HCT116 (cell line): ENCODE results near the gene C10orf88. TPM values are rescaled to one million over a fixed set of nuclear protein-coding genes. Genes with fewer than 3 reads are reported as not detected.
"Not testable (repeated sequence)": the region's sequence is repeated elsewhere in the genome, so short reads cannot be mapped to it uniquely, and the experiment has no call there.

Experiments used
- ATAC-seq: fragments of 200-7000 bp; cut with Tn5 transposase; 2 replicates; pipeline ENCODE4 v1.9.1; 2020; ENCODE audit warnings: mild to moderate bottlenecking, moderate library complexity
- BruUV-seq: library from RNA; stranded (reverse); fragments of 400-500 nt; replicated peaks from 2 replicates; lab custom pipeline; 2021; lab: Mats Ljungman, UMichigan
- CTCF ChIA-PET: fragments of 300-600 bp; sonication (Branson Sonifier 250); formaldehyde crosslinking; loops from one replicate; lab custom pipeline; 2021; ENCODE audit warnings: antibody characterized with exemption; lab: Charles Lee
- POLR2A ChIA-PET: fragments of 300-600, 350-600 bp; sonication (Branson Sonifier 250); formaldehyde crosslinking; loops from one replicate; lab custom pipeline; 2021; ENCODE audit warnings: antibody characterized with exemption; lab: Charles Lee
- RAD21 ChIA-PET, 2 experiments: fragments of 300-600 bp; sonication (Branson Sonifier 250); formaldehyde crosslinking; loops; one replicate each; lab custom pipeline; 2023; ENCODE audit warnings: low total read pairs in 2 of 2; ENCODE audit not compliant: uncharacterized antibody in 2 of 2, unreplicated experiment in 2 of 2, low non-redundant PET in 1 of 2; lab: Charles Lee
- DNase-seq: peaks from one replicate; pipeline ENCODE4 v3.0.0-alpha.2; 2010; ENCODE audit warnings: low read depth, low spot score
- H2AFZ ChIP-seq: fragments of 200-600 bp; shearing (Covaris generic), sonication (generic); 2 replicates; pipeline ENCODE4 v1.6.1; 2017; ENCODE audit warnings: low read depth, mixed run types, mixed read lengths, antibody characterized with exemption, low read length; ENCODE audit not compliant: poor library complexity, severe bottlenecking
- H3K27ac ChIP-seq: 2 replicates; pipeline ENCODE4 v1.5.1; 2012; ENCODE audit warnings: low read depth, low read length
- H3K27me3 ChIP-seq: fragments of 200-600 bp; sonication (generic); 2 replicates; pipeline ENCODE4 v1.6.1; 2016; ENCODE audit warnings: mixed run types, low read length, mixed read lengths; ENCODE audit not compliant: insufficient read depth
- H3K36me3 ChIP-seq, 2 experiments: fragments of 200-500 bp in 1 of 2; fragments of 200-600 bp in 1 of 2; sonication (Bioruptor generic) in 1 of 2; sonication (generic) in 1 of 2; 2 replicates each; pipeline versions ENCODE4 v1.5.1 to v1.6.1; 2014 to 2016; ENCODE audit warnings: low read length in 2 of 2, inconsistent platforms in 1 of 2, mixed read lengths in 1 of 2, mixed run types in 1 of 2; ENCODE audit not compliant: insufficient read depth in 2 of 2, control insufficient read depth in 1 of 2
- H3K4me1 ChIP-seq, 2 experiments: fragments of 200-600 bp in 1 of 2; sonication (generic) in 1 of 2; 2 replicates each; pipeline versions ENCODE4 v1.5.1 to v1.6.1; 2012 to 2017; ENCODE audit warnings: low read length in 2 of 2, inconsistent platforms in 1 of 2, mild to moderate bottlenecking in 1 of 2, mixed read lengths in 1 of 2, mixed run types in 1 of 2, moderate library complexity in 1 of 2; ENCODE audit not compliant: insufficient read depth in 2 of 2, control insufficient read depth in 1 of 2
- H3K4me2 ChIP-seq: fragments of 200-600 bp; sonication (generic); 2 replicates; pipeline ENCODE4 v1.6.1; 2017; ENCODE audit warnings: mixed run types, low read length, mixed read lengths
- H3K4me3 ChIP-seq, 2 experiments: fragments of 200-600 bp in 1 of 2; sonication (generic) in 1 of 2; replicated peaks in 1 of 2; 2 replicates each; pipeline ENCODE4 v1.5.1; 2011 to 2016; ENCODE audit warnings: low read length in 2 of 2, control low read depth in 1 of 2, low read depth in 1 of 2, mild to moderate bottlenecking in 1 of 2, mixed read lengths in 1 of 2, mixed run types in 1 of 2
- H3K79me2 ChIP-seq: fragments of 200-600 bp; sonication (generic); 2 replicates; pipeline ENCODE4 v1.6.1; 2017; ENCODE audit warnings: mild to moderate bottlenecking, mixed run types, low read length, moderate library complexity, mixed read lengths; ENCODE audit not compliant: insufficient read depth
- H3K9ac ChIP-seq: fragments of 200-600 bp; sonication (generic); 2 replicates; pipeline ENCODE4 v1.6.1; 2016; ENCODE audit warnings: low read length, mixed read lengths
- H3K9me2 ChIP-seq: fragments of 200-600 bp; sonication (generic), shearing (Covaris generic); 2 replicates; pipeline ENCODE4 v1.6.1; 2017; ENCODE audit warnings: mixed run types, mild to moderate bottlenecking, moderate library complexity; ENCODE audit not compliant: insufficient read depth
- H3K9me3 ChIP-seq, 2 experiments: fragments of 200-500 bp in 1 of 2; fragments of 200-600 bp in 1 of 2; sonication (Bioruptor generic) in 1 of 2; sonication (generic) in 1 of 2; 2 replicates each; pipeline ENCODE4 v1.6.1; 2014 to 2017; ENCODE audit warnings: low read length in 2 of 2, mixed read lengths in 2 of 2, inconsistent platforms in 1 of 2, low read depth in 1 of 2, mild to moderate bottlenecking in 1 of 2, mixed run types in 1 of 2, moderate library complexity in 1 of 2; ENCODE audit not compliant: control insufficient read depth in 1 of 2, insufficient read depth in 1 of 2
- H4K20me1 ChIP-seq: fragments of 200-600 bp; sonication (generic), shearing (Covaris generic); 2 replicates; pipeline ENCODE4 v1.6.1; 2017; ENCODE audit warnings: mixed run types, mild to moderate bottlenecking, moderate library complexity; ENCODE audit not compliant: insufficient read depth
- ATF3 ChIP-seq: IDR thresholded peaks from 2 replicates; pipeline ENCODE4 v1.6.1; 2012
- CEBPB ChIP-seq: IDR thresholded peaks from 2 replicates; pipeline ENCODE4 v1.6.1; 2012; ENCODE audit warnings: low read depth
- EGR1 ChIP-seq: IDR thresholded peaks from 2 replicates; pipeline ENCODE4 v1.6.1; 2012; ENCODE audit warnings: low read depth
- EZH2 ChIP-seq: fragments of 200-600 bp; sonication (generic); IDR thresholded peaks from 2 replicates; pipeline ENCODE4 v1.6.1; 2017; ENCODE audit warnings: antibody characterized with exemption, mixed run types
- JUND ChIP-seq: IDR thresholded peaks from 2 replicates; pipeline ENCODE4 v1.6.1; 2012
- POLR2AphosphoS5 ChIP-seq: IDR thresholded peaks from 2 replicates; pipeline ENCODE4 v1.6.1; 2011; ENCODE audit warnings: mild to moderate bottlenecking, low read depth, low read length, moderate library complexity
- RAD21 ChIP-seq: IDR thresholded peaks from 2 replicates; pipeline ENCODE4 v1.6.1; 2012; ENCODE audit warnings: low read depth, mild to moderate bottlenecking
- REST ChIP-seq: IDR thresholded peaks from 2 replicates; pipeline ENCODE4 v1.6.1; 2012; ENCODE audit warnings: low read depth
- YY1 ChIP-seq: IDR thresholded peaks from 2 replicates; pipeline ENCODE4 v1.6.1; 2011; ENCODE audit warnings: low read length, low read depth, moderate library complexity, mild to moderate bottlenecking; ENCODE audit not compliant: insufficient replicate concordance; ENCODE audit errors: extremely low read depth
- ZBTB33 ChIP-seq: IDR thresholded peaks from 2 replicates; pipeline ENCODE4 v1.6.1; 2011; ENCODE audit warnings: mild to moderate bottlenecking, low read length, moderate library complexity; ENCODE audit not compliant: insufficient replicate concordance; ENCODE audit errors: extremely low read depth
- ZNF274 ChIP-seq: fragments of 200-500 bp; sonication (Bioruptor generic); IDR thresholded peaks from 2 replicates; pipeline ENCODE4 v1.6.1; 2014; ENCODE audit warnings: mild to moderate bottlenecking, low read depth, low read length, inconsistent platforms
- intact Hi-C: fragments of 100-400 bp; cut with micrococcal nuclease; formaldehyde crosslinking; loops from 2 replicates; pipeline ENCODE4 v1.10.0; 2022
- total RNA-seq: library from RNA; stranded (reverse); gene quantifications from one replicate; pipeline ENCODE4 v1.2.1, GENCODE V29; 2021; ENCODE audit not compliant: unreplicated experiment

C10orf88 gene
- total RNA-seq, 1 experiment from 2014 or later: 16.2 TPM

GRCh38 chr10:122910310-122910709 lies 43.7 kb downstream of the C10orf88 start, which contains the start of gene FAM24A:
FAM24A (plus strand) TSS chr10:122910610; CDS start chr10:122911635, 1,025 bp downstream.
- DNase-seq (no peak), ATAC-seq (no peak)
- H3K9me2 ChIP-seq: no peaks in the 10 kb centered on the region
- ChIA-PET POLR2A (no interaction called here), CTCF (no interaction called here), RAD21 (no interaction called here)
- H3K9ac ChIP-seq: no peak within 1 kb of the TSS
- no peaks in the 10 kb centered on the region for H3K4me1 ChIP-seq
- H3K9me3 ChIP-seq: no peaks in the 10 kb centered on the region
- H3K27me3 ChIP-seq: 0 out of 2 replicates have a peak, but pooled peaks cover 7% of the 10 kb centered on the region
- no peak within 1 kb of the TSS for H3K4me3 ChIP-seq
- no peak within 1 kb of the TSS for H3K27ac ChIP-seq
- BruUV-seq: no TSS peak
- H3K4me2 ChIP-seq: no peak within 1 kb of the TSS
- no peaks in the 10 kb centered on the region for H4K20me1 ChIP-seq
- H3K36me3 ChIP-seq: no peaks in the 10 kb centered on the region
- intact Hi-C loops: no loop called here
- no peak within 1 kb of the TSS for H2AFZ ChIP-seq
- TF ChIP-seq CEBPB: no peak
- no peak for TF ChIP-seq YY1
- no peak for TF ChIP-seq JUND
- TF ChIP-seq REST: no peak
- TF ChIP-seq EZH2: no peak
- TF ChIP-seq ZBTB33: no peak
- no peak for TF ChIP-seq ATF3
- no peak for TF ChIP-seq EGR1
- TF ChIP-seq ZNF274: no peak
- TF ChIP-seq RAD21: no peak
- TF ChIP-seq POLR2AphosphoS5: no peak
- H3K79me2 ChIP-seq: no peaks in the 10 kb centered on the region

- H3K4me3 ChIP-seq, RAD21 ChIA-PET, H3K9me3 ChIP-seq, BruUV-seq, H3K9ac ChIP-seq, ATAC-seq, H3K9me2 ChIP-seq, H3K27ac ChIP-seq, H4K20me1 ChIP-seq, H2AFZ ChIP-seq, POLR2A ChIA-PET, H3K79me2 ChIP-seq, H3K4me1 ChIP-seq, H3K4me2 ChIP-seq, H3K36me3 ChIP-seq, CTCF ChIA-PET, H3K27me3 ChIP-seq, DNase-seq, intact Hi-C loops: not testable (repeated sequence)
These were observed 50.2 kb downstream of the C10orf88 start for GRCh38 chr10:122903861-122904260.
